ENCODE results near the gene RIPK3.

DNA sequence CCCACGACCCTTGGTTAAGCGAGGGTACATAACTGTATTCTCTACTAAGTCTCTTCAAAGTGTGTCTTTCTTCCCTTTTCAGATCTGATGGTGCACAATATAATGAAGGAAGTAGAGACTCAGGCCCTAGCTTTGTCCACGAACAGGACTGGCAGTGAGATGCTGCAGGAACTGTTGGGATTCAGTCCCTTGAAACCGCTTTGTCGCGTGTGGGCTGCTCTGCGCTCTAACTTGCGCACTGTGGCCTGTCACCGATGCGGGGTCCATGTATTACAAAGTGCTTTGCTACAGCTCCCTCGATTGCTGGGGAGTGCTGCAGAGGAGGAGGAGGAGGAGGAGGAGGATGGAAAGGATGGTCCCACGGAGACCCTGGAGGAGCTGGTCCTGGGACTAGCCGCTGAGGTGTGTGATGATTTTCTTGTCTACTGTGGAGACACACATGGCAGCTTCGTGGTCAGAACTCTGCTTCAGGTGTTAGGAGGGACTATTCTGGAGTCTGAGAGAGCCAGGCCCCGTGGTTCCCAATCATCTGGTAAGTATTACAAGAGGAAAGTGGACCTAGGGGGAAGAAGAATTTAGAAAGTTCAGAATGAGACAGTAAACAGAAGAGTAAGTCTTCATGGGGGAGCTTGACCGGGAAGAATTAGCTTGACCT lies 39.3 kb downstream of the RIPK3 start:
- TF ChIP-seq POLR2A (IDR thresholded peaks at IDR 0.05) = no peak
- TF ChIP-seq, protein P1, sequence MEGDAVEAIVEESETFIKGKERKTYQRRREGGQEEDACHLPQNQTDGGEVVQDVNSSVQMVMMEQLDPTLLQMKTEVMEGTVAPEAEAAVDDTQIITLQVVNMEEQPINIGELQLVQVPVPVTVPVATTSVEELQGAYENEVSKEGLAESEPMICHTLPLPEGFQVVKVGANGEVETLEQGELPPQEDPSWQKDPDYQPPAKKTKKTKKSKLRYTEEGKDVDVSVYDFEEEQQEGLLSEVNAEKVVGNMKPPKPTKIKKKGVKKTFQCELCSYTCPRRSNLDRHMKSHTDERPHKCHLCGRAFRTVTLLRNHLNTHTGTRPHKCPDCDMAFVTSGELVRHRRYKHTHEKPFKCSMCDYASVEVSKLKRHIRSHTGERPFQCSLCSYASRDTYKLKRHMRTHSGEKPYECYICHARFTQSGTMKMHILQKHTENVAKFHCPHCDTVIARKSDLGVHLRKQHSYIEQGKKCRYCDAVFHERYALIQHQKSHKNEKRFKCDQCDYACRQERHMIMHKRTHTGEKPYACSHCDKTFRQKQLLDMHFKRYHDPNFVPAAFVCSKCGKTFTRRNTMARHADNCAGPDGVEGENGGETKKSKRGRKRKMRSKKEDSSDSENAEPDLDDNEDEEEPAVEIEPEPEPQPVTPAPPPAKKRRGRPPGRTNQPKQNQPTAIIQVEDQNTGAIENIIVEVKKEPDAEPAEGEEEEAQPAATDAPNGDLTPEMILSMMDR (IDR thresholded peaks at IDR 0.05) = no peak

Data from lower leg skin (tissue), 3 donors.